Stimulated activated CD4-positive, alpha-beta T cell treated with anti-CD3 and anti-CD28 coated beads, Interleukin-12 subunit alpha, Interleukin-12 subunit beta, amount 100 ng/mL, for 24 hours (primary cell): ENCODE data around the gene SPA17.

Source experiments
- DNase-seq, 2 experiments: peaks; one replicate each; pipeline ENCODE4 v3.0.0-alpha.2; 2020; ENCODE audit warnings: low read depth in 2 of 2

Gene SPA17

DNA sequence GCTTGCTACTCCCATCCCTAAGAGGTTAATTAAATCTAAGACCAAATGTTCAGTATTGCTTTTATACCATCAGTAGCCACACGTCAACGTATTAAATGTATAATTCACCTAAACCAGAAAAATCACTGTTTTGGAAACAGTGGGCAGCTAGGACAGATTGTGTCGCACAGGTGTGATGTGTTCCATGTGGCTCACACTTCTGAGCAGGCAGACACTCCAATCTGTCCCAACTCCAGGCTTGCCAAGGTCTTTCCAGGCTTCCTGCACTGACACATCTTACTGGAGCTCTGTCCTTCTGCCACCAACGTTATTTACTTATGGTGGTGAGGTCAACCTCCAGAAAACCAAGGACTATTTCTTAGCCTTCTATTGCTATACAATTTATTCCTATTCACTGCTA lies 11.6 kb upstream of the SPA17 start:
- no peak for DNase-seq

- DNase-seq = no peak
These were observed 9.8 kb upstream of the SPA17 start for GRCh38 chr11:124663861-124664260.

DNA sequence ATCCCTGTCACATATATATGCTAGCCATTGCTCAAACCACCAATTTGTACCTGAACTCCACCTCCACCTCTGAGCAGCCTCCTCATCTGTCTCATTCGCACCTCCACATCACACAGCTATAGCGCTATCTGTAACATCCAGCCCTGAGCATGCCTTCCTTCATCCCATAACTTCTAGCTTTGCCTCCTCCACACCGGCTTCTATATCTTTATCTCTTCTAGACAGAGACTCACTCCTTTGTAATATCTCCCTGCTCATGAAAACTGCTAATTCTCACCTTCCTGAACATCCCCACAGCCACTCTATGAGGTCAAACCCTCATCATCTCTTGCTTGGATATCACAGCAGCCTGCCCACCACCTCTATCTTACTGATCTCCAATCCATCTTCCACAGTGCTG lies 6.1 kb upstream of the SPA17 start:
- no peak for DNase-seq

GRCh38 chr11:124669193-124669592 lies 4.5 kb upstream of the SPA17 start:
- DNase-seq = no peak

DNA sequence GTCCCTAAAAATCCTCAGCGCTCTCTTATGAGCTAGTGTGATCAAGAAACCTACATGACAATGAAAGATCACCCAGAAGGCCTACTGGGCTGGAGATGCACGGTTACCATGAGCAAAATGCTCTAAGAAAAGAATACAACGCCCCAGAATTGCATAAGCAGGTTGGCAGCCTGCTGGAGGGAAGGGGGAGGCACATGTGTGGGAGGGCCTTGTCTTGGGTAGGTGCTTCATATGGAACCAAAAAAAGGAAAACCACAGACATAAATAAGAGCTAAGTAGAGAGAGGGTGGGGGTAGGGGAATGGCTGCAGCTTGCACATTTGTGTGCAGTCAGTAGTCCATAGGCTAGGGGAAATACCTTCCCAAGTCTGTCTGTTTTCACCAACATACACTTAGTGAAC lies 3.0 kb upstream of the SPA17 start:
- no peak for DNase-seq

DNA sequence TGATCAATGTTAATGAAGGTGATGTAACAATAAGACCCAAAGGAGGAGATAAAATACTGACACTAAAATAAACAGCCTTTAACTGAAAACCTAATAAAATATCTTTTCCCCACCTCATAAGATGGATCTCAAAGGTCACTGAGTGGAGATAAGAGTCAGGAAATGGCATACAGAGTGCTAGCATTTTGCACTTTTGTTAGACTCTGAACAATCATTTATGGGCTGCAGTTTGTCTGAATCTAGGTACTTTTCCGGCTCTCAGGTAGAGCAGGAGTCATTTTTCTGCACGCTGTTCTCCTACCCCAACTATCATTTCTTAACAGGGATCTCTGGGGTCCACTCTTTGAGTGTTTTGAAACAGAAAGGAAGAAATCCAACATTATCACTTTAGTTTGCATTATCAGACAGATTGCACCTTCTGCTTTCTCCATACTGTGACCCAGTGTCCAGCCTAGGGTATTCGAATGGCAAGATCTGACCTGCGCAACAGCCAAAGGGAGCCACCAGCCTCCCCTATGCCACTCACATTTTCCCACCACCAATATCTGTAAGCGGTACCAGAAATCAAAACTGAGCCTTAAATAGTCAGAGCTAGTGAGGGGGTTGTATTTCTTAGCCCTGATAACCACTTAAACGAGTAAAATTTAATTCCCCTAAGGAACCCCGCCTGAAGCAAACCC lies 1.0 kb upstream of the SPA17 start:
- no peak for DNase-seq

DNA sequence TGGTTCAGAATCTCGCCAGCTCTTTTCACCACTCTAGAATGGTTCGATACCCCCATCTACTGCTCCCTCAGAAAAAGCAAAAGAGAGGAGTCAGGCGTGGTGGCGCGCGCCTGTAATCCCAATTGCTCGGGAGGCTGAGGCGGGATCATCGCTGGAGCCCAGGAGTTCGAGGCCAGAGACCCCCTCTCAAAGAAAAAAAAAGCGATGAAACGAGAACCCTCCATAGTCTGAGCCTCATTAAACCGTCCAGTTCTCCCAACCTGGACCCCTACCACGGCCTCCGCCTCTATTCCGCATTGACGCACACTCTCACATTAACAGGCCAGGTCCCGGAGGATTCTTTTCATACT lies 439 bp downstream of the SPA17 start:
- no peak for DNase-seq

DNA sequence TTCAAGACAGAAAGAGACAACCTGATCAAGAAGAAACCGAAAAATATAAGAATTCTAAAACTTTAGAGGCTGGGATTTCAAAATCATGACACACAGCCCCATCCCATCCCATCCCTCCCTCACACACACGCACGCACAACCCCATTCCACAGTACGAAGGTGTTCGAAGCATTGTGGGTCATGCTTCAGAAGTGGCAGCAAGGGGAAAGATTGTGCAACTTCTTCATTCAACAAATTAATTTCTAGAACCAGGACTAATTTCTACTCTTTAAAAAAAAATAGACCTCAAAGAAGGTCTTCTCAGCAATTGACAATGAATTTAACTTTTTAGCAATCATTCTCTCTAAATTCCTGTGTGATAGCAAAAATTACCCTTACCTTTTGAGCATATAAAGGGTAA lies 867 bp downstream of the SPA17 start:
- no peak for DNase-seq

DNA sequence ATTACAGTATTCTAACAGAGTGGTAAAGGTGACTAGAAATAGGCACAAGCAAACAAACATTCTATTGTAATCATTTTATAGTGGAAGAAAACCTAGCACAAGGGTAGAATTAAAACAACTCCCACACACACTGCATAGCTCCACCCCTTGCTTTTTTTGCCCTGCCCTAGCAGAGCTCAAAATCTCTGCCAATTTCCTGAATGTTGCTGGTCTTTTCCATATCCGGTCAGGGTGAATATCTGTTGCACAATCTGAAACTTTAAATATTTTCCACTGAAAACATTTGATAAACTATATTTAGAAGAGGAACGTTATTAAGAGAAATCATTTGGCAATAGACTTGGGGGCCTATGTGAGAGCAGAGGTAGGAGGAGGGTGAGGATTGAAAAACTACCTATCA lies 2.7 kb downstream of the SPA17 start:
- no peak for DNase-seq

- no peak for DNase-seq
These were observed 4.7 kb downstream of the SPA17 start for GRCh38 chr11:124678416-124678815.

DNA sequence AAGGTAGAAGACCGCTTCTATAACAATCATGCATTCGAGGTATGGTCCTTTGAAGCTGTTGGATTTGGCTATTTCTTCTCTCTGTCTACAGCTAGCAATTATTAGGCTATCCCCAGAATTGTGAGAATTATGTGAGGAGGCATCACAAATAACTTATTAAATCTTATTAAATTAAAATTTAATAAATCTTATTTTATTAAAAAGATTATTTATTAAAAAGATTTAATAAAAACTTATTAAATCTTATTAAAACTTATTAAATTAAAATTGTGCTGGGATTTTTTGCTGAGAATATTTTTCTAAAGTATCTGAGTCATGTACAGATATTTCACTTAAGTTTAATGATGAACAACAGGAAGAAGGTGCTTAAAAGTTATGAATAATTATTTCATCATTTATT lies 7.7 kb downstream of the SPA17 start:
- no peak for DNase-seq

DNA sequence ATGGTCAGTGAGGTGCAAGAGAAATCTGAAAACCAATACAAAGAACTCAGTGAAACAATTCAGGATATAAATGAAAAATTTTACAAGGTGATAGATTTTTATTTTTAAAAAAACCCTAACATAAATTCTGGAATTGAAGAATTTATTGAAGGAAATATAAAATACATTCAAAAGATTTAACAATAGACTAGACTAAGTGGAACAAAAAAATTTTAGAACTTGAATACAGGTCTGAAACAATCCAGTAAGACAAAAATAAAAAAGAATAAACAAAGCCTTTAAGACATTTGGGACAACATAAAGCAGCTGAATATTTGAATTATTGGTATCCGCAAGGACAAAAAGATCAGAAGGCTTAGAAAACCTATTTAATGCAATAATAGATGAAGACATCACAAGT lies 8.7 kb downstream of the SPA17 start:
- DNase-seq = no peak

DNA sequence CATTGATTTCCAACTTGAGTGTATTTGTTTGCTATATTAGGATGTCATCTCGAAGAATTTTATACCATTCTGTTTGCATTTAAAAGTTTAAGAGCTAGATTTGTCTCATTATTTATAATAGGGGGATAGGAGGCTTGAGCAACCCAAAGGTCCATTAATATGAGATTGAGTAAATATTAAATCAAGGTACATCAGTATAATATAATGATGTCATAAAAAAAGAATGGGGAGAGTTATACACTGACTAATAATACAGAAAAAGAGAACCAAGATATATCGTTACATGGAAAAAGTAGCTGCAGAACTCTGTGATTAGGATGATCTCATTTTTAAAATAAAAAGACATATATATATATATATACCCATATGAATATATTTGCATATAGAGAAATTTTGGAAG lies 19.4 kb downstream of the SPA17 start:
- DNase-seq = no peak

GRCh38 chr11:124699547-124699946 lies 25.8 kb downstream of the SPA17 start:
- DNase-seq = no peak

DNA sequence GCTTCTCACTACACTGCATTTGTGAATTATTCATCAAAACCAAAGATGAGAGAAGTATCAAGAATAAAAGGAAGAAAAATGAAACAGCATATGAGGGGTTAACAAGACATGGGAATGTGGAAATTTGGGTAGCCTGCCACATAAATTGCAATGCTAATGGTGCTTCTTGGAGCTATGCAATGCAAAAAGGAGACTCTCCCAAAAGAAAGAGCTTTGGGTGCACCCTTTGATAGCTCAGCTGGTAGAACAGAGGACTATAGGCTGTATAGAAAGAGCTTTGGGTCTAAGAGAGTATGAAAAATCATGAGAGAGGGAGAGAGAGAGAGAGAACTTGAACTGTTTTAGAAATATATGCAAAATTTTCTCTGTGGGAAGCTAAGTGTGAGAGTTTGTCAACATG lies 26.3 kb downstream of the SPA17 start:
- no peak for DNase-seq

DNA sequence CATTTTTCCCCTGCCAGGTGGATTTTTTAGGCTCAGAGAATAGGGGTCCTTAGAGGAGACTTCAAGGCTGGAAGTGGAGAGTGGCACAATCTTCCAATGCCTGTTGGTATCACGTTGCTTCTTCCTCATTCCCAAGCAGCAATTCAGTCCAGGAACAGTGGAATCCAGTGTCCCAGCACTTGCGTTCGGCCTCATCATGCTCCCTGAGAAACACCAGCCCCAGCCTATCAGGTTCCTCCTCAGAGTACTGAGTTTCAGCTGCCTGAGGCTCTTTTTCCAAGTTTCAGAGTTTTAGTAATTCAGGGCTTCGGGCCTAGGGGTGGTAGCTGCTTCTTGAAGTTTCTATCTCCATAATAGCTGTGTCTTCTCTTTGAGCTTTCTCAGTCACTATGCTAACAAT lies 34.1 kb downstream of the SPA17 start:
- DNase-seq = no peak

- no peak for DNase-seq
These were observed 38.7 kb downstream of the SPA17 start for GRCh38 chr11:124712392-124712791.

DNA sequence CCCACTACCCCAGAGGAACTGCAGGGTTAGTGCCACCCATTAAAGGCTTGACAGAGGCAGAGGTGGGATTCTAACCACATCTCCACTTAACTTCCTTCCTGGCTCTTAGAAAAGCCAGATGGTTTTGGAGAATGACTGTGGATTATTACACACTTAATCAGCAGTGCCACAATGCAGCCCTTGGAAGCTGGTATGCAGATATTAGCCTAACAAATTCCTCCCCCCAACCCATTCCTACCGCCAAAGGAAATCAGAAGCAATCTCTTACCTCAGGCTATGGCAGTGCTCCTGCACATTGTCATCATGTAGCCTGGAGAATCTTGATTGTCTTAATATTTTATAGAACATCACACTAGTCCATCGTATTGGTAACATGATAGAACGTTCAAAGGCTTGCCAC lies 42.9 kb downstream of the SPA17 start:
- DNase-seq = no peak

DNA sequence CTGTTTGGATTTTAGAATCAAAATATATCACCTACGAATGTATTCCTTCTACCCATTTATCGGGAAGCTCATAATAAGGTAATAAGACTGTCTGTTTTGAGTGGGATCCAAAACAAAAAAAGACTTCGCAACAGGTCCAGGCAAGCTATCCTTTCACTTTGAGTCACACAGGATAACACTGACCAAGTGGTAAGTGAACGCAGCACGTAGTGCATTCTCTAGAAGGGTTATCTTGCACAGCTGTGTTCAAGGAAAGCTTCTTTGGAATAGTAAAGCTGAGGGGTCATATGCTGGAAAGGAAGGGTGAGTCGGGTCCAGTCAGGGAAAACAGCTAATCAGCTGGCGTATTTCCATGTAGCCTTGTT lies 43.7 kb downstream of the SPA17 start:
- no peak for DNase-seq

GRCh38 chr11:124717786-124718651 lies 44.3 kb downstream of the SPA17 start:
- no peak for DNase-seq

DNA sequence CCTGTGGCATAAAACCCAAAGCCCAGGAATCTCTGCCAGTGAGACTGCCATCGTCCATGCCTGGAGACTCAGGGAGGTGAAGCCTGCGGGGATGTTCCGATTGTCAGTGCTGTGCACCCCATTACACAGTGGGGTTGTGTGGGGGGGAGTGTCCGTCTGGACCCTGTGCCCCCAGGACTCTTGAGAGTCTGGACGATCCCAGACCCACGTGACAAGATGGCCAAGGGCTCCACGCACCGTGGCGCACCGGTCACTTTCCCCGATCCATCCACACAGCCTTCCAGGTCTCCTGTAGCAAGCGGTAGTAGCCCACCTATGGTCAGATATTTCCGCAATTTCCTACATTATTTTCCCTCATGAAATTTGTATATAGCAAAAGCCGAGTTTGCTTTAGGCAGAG lies 45.1 kb downstream of the SPA17 start:
- no peak for DNase-seq

GRCh38 chr11:124719534-124719933 lies 45.8 kb downstream of the SPA17 start:
- no peak for DNase-seq

DNA sequence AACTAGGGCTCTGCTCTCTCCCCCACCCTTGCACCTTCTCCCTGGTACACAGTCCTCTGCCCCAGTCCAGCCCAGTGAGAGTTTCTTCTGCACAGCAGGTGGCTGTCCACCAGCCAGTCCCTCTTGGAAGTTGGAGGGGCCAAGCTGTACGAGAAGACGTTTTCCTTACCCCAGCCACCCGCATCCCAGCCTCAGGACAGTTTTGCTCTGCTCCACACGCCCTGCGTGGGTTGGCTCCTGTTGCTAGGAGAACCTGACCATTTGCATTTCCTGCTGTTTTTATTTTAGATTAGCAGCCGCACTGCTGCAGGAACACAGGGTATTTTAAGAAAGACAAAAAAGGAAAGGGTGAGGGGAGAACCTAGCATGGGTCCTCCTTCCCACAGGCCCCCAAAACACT lies 48.5 kb downstream of the SPA17 start:
- no peak for DNase-seq
